Adipocyte (in vitro differentiated cells): ENCODE measurements around the gene EFCAB14.

ENCODE experiments used
- DNase-seq: peaks from one replicate; pipeline ENCODE4 v3.0.0-alpha.2; 2015; ENCODE audit warnings: low read depth
- H3K27me3 ChIP-seq: replicated peaks from 2 replicates; pipeline ENCODE4 v1.7.0; 2013; ENCODE audit warnings: mild to moderate bottlenecking, low read length, moderate library complexity; ENCODE audit not compliant: control insufficient read depth, insufficient read depth
- H3K36me3 ChIP-seq: 2 replicates; pipeline ENCODE4 v1.7.0; 2013; ENCODE audit warnings: low read length, mild to moderate bottlenecking, moderate library complexity; ENCODE audit not compliant: control insufficient read depth, insufficient read depth, severe bottlenecking
- H3K4me1 ChIP-seq: 2 replicates; pipeline ENCODE4 v1.7.0; 2013; ENCODE audit warnings: mild to moderate bottlenecking, low read length, moderate library complexity; ENCODE audit not compliant: control insufficient read depth, insufficient read depth
- H3K4me3 ChIP-seq: 2 replicates; pipeline ENCODE4 v1.7.0; 2013; ENCODE audit warnings: mild to moderate bottlenecking, low read length, moderate library complexity
- H3K9ac ChIP-seq: 2 replicates; pipeline ENCODE4 v1.7.0; 2013; ENCODE audit warnings: mild to moderate bottlenecking, low read length, moderate library complexity
- H3K9me3 ChIP-seq: 2 replicates; pipeline ENCODE4 v1.7.0; 2013; ENCODE audit warnings: mild to moderate bottlenecking, low read length, moderate library complexity; ENCODE audit not compliant: control insufficient read depth

The EFCAB14 gene

GRCh38 chr1:46637444-46638083 lies 81.3 kb downstream of the EFCAB14 start:
- Histone ChIP-seq H3K27me3 (no peaks in the 10 kb centered on the region), H3K4me1 (peaks cover 20% of the 10 kb centered on the region), H3K9me3 (no peaks in the 10 kb centered on the region), H3K9ac (no peak overlapping the region), H3K4me3 (no peak overlapping the region), H3K36me3 (peaks cover 44% of the 10 kb centered on the region)
- no peak for DNase-seq

GRCh38 chr1:46635205-46635604 lies 83.7 kb downstream of the EFCAB14 start:
- H3K36me3 ChIP-seq: peaks cover 58% of the 10 kb centered on the region
- H3K4me1 ChIP-seq: peaks cover 14% of the 10 kb centered on the region
- no peak overlapping the region for H3K4me3 ChIP-seq
- H3K27me3 ChIP-seq: no peaks in the 10 kb centered on the region
- no peak overlapping the region for H3K9ac ChIP-seq
- H3K9me3 ChIP-seq: no peaks in the 10 kb centered on the region
- DNase-seq: no peak

GRCh38 chr1:46630719-46631118 lies 88.2 kb downstream of the EFCAB14 start:
- Histone ChIP-seq H3K4me1 (no peaks in the 10 kb centered on the region), H3K27me3 (no peaks in the 10 kb centered on the region), H3K9me3 (no peaks in the 10 kb centered on the region), H3K4me3 (no peak overlapping the region), H3K36me3 (peaks cover 55% of the 10 kb centered on the region), H3K9ac (no peak overlapping the region)
- no peak for DNase-seq
